ENCODE data around the gene PRR36. TPM values are rescaled to one million over a fixed set of nuclear protein-coding genes. Genes with fewer than 3 reads are reported as not detected.

The PRR36 gene
- total and polyA plus RNA-seq, 5 donors from 2014 or later, result 0.05 to 0.22 (median 0.12) TPM; not detected in 2

DNA sequence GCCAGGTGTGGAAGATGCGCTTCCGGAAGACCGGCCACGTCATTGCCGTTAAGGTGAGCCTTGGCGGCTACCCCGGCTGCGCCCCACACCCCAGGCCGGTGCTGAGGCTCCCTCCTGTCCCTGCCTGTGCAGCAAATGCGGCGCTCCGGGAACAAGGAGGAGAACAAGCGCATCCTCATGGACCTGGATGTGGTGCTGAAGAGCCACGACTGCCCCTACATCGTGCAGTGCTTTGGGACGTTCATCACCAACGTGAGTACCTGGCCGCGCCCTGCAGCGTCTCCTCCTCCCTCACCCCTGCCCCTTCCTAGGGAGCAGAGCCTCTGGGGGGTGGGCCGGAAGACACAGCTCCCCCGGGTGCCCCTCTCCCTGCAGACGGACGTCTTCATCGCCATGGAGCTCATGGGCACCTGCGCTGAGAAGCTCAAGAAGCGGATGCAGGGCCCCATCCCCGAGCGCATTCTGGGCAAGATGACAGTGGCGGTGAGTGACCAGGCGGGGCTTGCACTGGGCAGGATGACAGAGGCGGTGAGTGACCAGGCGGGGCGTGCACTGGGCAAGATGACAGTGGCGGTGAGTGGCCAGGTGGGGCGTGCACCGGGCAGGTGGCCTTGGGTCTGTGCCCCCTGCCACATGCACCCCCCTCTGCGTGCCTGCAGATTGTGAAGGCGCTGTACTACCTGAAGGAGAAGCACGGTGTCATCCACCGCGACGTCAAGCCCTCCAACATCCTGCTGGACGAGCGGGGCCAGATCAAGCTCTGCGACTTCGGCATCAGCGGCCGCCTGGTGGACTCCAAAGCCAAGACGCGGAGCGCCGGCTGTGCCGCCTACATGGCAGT is 36.4 kb upstream of the PRR36 start:
- no peak for ATAC-seq (ENCODE audit: low read depth in 2 of 2)
- Mint-ChIP-seq H3K4me3 (no peak overlapping the region), H3K36me3 (peaks cover 16% of the 10 kb centered on the region), H3K4me1 (peaks cover 0 to 25% (median 6%) of the 10 kb centered on the region in 4 donors), H3K27ac (no peak overlapping the region), H3K9me3 (no peaks in the 10 kb centered on the region), H3K27me3 (peaks cover 13% of the 10 kb centered on the region)
- Histone ChIP-seq H3K27me3 (ENCODE audit: control insufficient read depth, insufficient read depth, low read length) (peaks cover 2% of the 10 kb centered on the region), H3K4me3 (ENCODE audit: low read depth, low read length) (no peak overlapping the region), H3K9me3 (ENCODE audit: control insufficient read depth in 2 of 2, low read length in 2 of 2) (no peaks in the 10 kb centered on the region), H3K36me3 (ENCODE audit: control insufficient read depth, insufficient read depth, low read length) (peaks cover 19% of the 10 kb centered on the region), H3K4me1 (ENCODE audit: control insufficient read depth, insufficient read depth, low read length, poor library complexity, severe bottlenecking) (peaks cover 16% of the 10 kb centered on the region), H3K27ac (ENCODE audit: insufficient read depth, low read length, poor library complexity, severe bottlenecking) (no peak overlapping the region)
- no peak for DNase-seq

DNA sequence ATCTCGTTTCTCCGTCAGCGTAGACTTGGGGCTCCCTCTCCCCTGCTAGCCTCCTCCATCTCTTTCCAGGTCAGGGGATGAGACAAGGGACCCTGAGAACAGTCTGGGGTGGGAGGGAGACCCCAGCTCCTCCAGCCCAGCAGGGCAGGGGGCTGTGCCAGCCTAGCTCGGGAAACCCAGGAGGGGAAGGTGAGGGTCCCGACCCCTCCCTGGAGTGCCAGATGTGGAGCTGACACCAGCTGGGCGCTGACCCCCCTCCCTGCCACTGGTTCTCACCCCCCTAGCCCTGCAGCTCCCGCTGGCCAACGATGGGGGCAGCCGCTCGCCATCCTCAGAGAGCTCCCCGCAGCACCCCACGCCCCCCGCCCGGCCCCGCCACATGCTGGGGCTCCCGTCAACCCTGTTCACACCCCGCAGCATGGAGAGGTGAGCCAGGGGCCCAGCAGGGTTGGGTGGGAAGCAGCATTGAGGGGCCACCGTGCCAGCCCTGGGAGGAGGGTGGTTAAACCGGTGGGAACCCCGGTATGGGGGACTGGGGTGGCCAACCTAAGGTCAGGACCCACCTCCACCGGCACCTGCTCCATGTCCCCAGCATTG is 35.4 kb upstream of the PRR36 start:
- Histone ChIP-seq H3K36me3 (ENCODE audit: control insufficient read depth, insufficient read depth, low read length) (peaks cover 19% of the 10 kb centered on the region), H3K9me3 (ENCODE audit: control insufficient read depth in 2 of 2, low read length in 2 of 2) (no peaks in the 10 kb centered on the region), H3K27me3 (ENCODE audit: control insufficient read depth, insufficient read depth, low read length) (no peaks in the 10 kb centered on the region), H3K27ac (ENCODE audit: insufficient read depth, low read length, poor library complexity, severe bottlenecking) (no peak overlapping the region), H3K4me1 (ENCODE audit: control insufficient read depth, insufficient read depth, low read length, poor library complexity, severe bottlenecking) (peaks cover 25% of the 10 kb centered on the region), H3K4me3 (ENCODE audit: low read depth, low read length) (no peak overlapping the region)
- Mint-ChIP-seq H3K36me3 (peaks cover 20% of the 10 kb centered on the region), H3K4me3 (peak overlapping the region in 1 of 4 donors; percentile 65), H3K27me3 (peaks cover 3% of the 10 kb centered on the region), H3K27ac (no peak overlapping the region), H3K4me1 (peaks cover 0 to 31% (median 12%) of the 10 kb centered on the region in 4 donors), H3K9me3 (peaks cover 0 to 5% (median 0%) of the 10 kb centered on the region in 7 donors)
- ATAC-seq (ENCODE audit: low read depth in 2 of 2) (no peak), DNase-seq (no peak)

GRCh38 chr19:7908742-7909461 is 34.7 kb upstream of the PRR36 start:
- Histone ChIP-seq H3K4me3 (ENCODE audit: low read depth, low read length) (no peak overlapping the region), H3K4me1 (ENCODE audit: control insufficient read depth, insufficient read depth, low read length, poor library complexity, severe bottlenecking) (peaks cover 29% of the 10 kb centered on the region), H3K27ac (ENCODE audit: insufficient read depth, low read length, poor library complexity, severe bottlenecking) (no peak overlapping the region), H3K27me3 (ENCODE audit: control insufficient read depth, insufficient read depth, low read length) (no peaks in the 10 kb centered on the region), H3K9me3 (ENCODE audit: control insufficient read depth in 2 of 2, low read length in 2 of 2) (no peaks in the 10 kb centered on the region), H3K36me3 (ENCODE audit: control insufficient read depth, insufficient read depth, low read length) (peaks cover 19% of the 10 kb centered on the region)
- Mint-ChIP-seq H3K27ac (no peak overlapping the region), H3K9me3 (peaks cover 0 to 5% (median 0%) of the 10 kb centered on the region in 7 donors), H3K4me1 (peaks cover 0 to 34% (median 14%) of the 10 kb centered on the region in 4 donors), H3K27me3 (no peaks in the 10 kb centered on the region), H3K36me3 (peaks cover 20% of the 10 kb centered on the region), H3K4me3 (peak overlapping the region in 1 of 4 donors; percentile 65)
- no peak for DNase-seq
- no peak for ATAC-seq (ENCODE audit: low read depth in 2 of 2)

GRCh38 chr19:7908078-7908699 is 34.0 kb upstream of the PRR36 start:
- Mint-ChIP-seq H3K36me3 (peaks cover 20% of the 10 kb centered on the region), H3K27me3 (peaks cover 6% of the 10 kb centered on the region), H3K4me3 (peak overlapping the region in 2 of 4 donors; percentile 27 to 52), H3K4me1 (peaks cover 4 to 38% (median 17%) of the 10 kb centered on the region in 4 donors), H3K27ac (no peak overlapping the region), H3K9me3 (peaks cover 0 to 8% (median 0%) of the 10 kb centered on the region in 7 donors)
- H3K9me3 ChIP-seq (ENCODE audit: control insufficient read depth in 2 of 2, low read length in 2 of 2), result no peaks in the 10 kb centered on the region
- peaks cover 19% of the 10 kb centered on the region for H3K36me3 ChIP-seq (ENCODE audit: control insufficient read depth, insufficient read depth, low read length)
- peaks cover 31% of the 10 kb centered on the region for H3K4me1 ChIP-seq (ENCODE audit: control insufficient read depth, insufficient read depth, low read length, poor library complexity, severe bottlenecking)
- no peak overlapping the region for H3K27ac ChIP-seq (ENCODE audit: insufficient read depth, low read length, poor library complexity, severe bottlenecking)
- DNase-seq, result no peak
- no peak for ATAC-seq (ENCODE audit: low read depth in 2 of 2)
- H3K4me3 ChIP-seq (ENCODE audit: low read depth, low read length), result no peak overlapping the region
- H3K27me3 ChIP-seq (ENCODE audit: control insufficient read depth, insufficient read depth, low read length), result no peaks in the 10 kb centered on the region

DNA sequence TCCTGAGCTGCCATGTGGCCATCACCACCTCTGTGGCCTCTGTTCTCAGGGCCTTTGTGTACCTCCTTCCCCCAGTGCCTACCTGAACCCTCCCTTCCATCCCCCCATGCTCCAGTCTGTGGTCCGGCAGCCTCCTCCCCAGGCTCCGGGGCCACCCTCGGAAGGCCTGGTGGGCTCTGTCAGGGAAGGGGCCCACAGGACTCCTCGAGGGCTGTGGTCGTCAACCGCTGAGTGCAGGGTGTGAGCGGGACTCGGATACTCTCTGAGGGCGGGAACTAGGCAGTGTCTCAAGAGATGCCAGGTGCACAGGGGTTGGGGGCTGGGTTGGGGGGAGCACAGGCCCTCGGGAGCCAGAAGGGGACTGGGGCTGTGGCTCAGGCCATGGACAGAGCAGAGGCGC is 33.4 kb upstream of the PRR36 start:
- peaks cover 19% of the 10 kb centered on the region for H3K36me3 ChIP-seq (ENCODE audit: control insufficient read depth, insufficient read depth, low read length)

DNA sequence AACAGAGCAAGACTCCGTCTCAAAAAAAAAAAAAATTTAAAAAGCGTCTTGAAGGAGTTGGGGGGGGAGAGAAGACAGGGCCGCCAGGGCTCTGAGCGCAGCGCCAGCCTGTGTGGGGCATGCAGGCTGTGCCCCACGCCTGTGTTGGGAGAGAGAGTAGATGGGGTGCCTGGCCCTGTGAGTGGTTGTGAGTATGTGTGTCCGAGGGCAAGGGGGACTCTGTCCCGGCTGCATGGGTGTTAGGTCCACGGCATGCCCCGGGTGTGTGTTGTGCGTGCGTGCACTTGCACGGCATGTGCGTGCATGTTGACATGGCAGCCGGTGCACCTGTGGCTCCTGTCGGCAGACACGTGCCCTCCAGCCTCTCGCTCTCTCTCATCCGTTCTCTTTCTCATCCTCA is 32.9 kb upstream of the PRR36 start:
- DNase-seq (no peak), ATAC-seq (ENCODE audit: low read depth in 2 of 2) (no peak)
- peaks cover 38% of the 10 kb centered on the region for H3K4me1 ChIP-seq (ENCODE audit: control insufficient read depth, insufficient read depth, low read length, poor library complexity, severe bottlenecking)
- no peak overlapping the region for H3K4me3 ChIP-seq (ENCODE audit: low read depth, low read length)
- Mint-ChIP-seq H3K4me1 (peaks cover 5 to 45% (median 18%) of the 10 kb centered on the region in 4 donors), H3K27me3 (peaks cover 9% of the 10 kb centered on the region), H3K36me3 (peaks cover 15% of the 10 kb centered on the region), H3K27ac (no peak overlapping the region), H3K9me3 (peaks cover 0 to 9% (median 0%) of the 10 kb centered on the region in 7 donors), H3K4me3 (peak overlapping the region in 1 of 4 donors; percentile 88)
- H3K27ac ChIP-seq (ENCODE audit: insufficient read depth, low read length, poor library complexity, severe bottlenecking), result no peak overlapping the region
- H3K36me3 ChIP-seq (ENCODE audit: control insufficient read depth, insufficient read depth, low read length), result peaks cover 18% of the 10 kb centered on the region
- H3K9me3 ChIP-seq (ENCODE audit: control insufficient read depth in 2 of 2, low read length in 2 of 2), result no peaks in the 10 kb centered on the region
- H3K27me3 ChIP-seq (ENCODE audit: control insufficient read depth, insufficient read depth, low read length), result no peaks in the 10 kb centered on the region

More for the DNA sequence above, 33.4 kb upstream of the PRR36 start:
- Histone ChIP-seq H3K9me3 (ENCODE audit: control insufficient read depth in 2 of 2, low read length in 2 of 2) (no peaks in the 10 kb centered on the region), H3K27me3 (ENCODE audit: control insufficient read depth, insufficient read depth, low read length) (no peaks in the 10 kb centered on the region), H3K27ac (ENCODE audit: insufficient read depth, low read length, poor library complexity, severe bottlenecking) (no peak overlapping the region), H3K4me1 (ENCODE audit: control insufficient read depth, insufficient read depth, low read length, poor library complexity, severe bottlenecking) (peaks cover 38% of the 10 kb centered on the region), H3K4me3 (ENCODE audit: low read depth, low read length) (no peak overlapping the region)
- H3K9me3 Mint-ChIP-seq, result peaks cover 0 to 9% (median 0%) of the 10 kb centered on the region in 7 donors
- H3K27ac Mint-ChIP-seq, result no peak overlapping the region
- DNase-seq (no peak), ATAC-seq (ENCODE audit: low read depth in 2 of 2) (no peak)
- peaks cover 9% of the 10 kb centered on the region for H3K27me3 Mint-ChIP-seq
- peaks cover 16% of the 10 kb centered on the region for H3K36me3 Mint-ChIP-seq
- peaks cover 5 to 43% (median 18%) of the 10 kb centered on the region in 4 donors for H3K4me1 Mint-ChIP-seq
- peak overlapping the region in 2 of 4 donors; percentile 52 to 75 for H3K4me3 Mint-ChIP-seq

- H3K4me1 Mint-ChIP-seq, result peaks cover 5 to 45% (median 18%) of the 10 kb centered on the region in 4 donors
- Histone ChIP-seq H3K36me3 (ENCODE audit: control insufficient read depth, insufficient read depth, low read length) (peaks cover 8% of the 10 kb centered on the region), H3K27ac (ENCODE audit: insufficient read depth, low read length, poor library complexity, severe bottlenecking) (no peak overlapping the region), H3K4me3 (ENCODE audit: low read depth, low read length) (no peak overlapping the region), H3K4me1 (ENCODE audit: control insufficient read depth, insufficient read depth, low read length, poor library complexity, severe bottlenecking) (peaks cover 38% of the 10 kb centered on the region), H3K27me3 (ENCODE audit: control insufficient read depth, insufficient read depth, low read length) (no peaks in the 10 kb centered on the region), H3K9me3 (ENCODE audit: control insufficient read depth in 2 of 2, low read length in 2 of 2) (no peaks in the 10 kb centered on the region)
- ATAC-seq (ENCODE audit: low read depth in 2 of 2) (no peak), DNase-seq (no peak)
- H3K27me3 Mint-ChIP-seq, result peaks cover 9% of the 10 kb centered on the region
- peaks cover 9% of the 10 kb centered on the region for H3K36me3 Mint-ChIP-seq
- peak overlapping the region; percentile 75 to 96 (median 89) for H3K27ac Mint-ChIP-seq
- peaks cover 0 to 9% (median 0%) of the 10 kb centered on the region in 7 donors for H3K9me3 Mint-ChIP-seq
- H3K4me3 Mint-ChIP-seq, result peak overlapping the region; percentile 81 to 99 (median 88)
Observed at GRCh38 chr19:7905859-7906258, 31.7 kb upstream of the PRR36 start.
